GM12878 (cell line): ENCODE measurements around the gene WHRN. TPM values are rescaled to one million over a fixed set of nuclear protein-coding genes. Genes with fewer than 3 reads are reported as not detected.

Source experiments
- ASH2L ChIP-seq: fragments of 300-600, 200-600 bp; sonication (generic); IDR thresholded peaks from 2 replicates; pipeline ENCODE4 v1.6.1; 2017; ENCODE audit warnings: low read depth, mild to moderate bottlenecking, borderline replicate concordance
- BHLHE40 ChIP-seq, 2 experiments: fragments of 450-650 bp in 1 of 2; IDR thresholded peaks; 2 replicates each; pipeline ENCODE4 v1.6.1; 2011 to 2017; ENCODE audit warnings: low read depth in 2 of 2, borderline replicate concordance in 1 of 2, improper control_type of control experiment in 1 of 2, low read length in 1 of 2, mild to moderate bottlenecking in 1 of 2
- BMI1 ChIP-seq: fragments of 450-650 bp; IDR thresholded peaks from 2 replicates; pipeline ENCODE4 v1.6.1; 2016; ENCODE audit warnings: mild to moderate bottlenecking, moderate library complexity, borderline replicate concordance
- CBFB ChIP-seq: IDR thresholded peaks from 2 replicates; pipeline ENCODE4 v1.6.1; 2016; ENCODE audit warnings: antibody characterized with exemption, low read depth
- CHD1 ChIP-seq: IDR thresholded peaks from 2 replicates; pipeline ENCODE4 v1.6.1; 2012; ENCODE audit warnings: low read depth, low read length, improper control_type of control experiment
- EGR1 ChIP-seq, 2 experiments: IDR thresholded peaks; 1 replicate in 1 of 2; 2 replicates in 1 of 2; pipeline ENCODE4 v1.6.1; 2011 to 2012; ENCODE audit warnings: low read depth in 2 of 2, low read length in 2 of 2, borderline replicate concordance in 1 of 2, mild to moderate bottlenecking in 1 of 2, moderate library complexity in 1 of 2
- EZH2 ChIP-seq: IDR thresholded peaks from 2 replicates; pipeline ENCODE4 v1.6.1; 2012; ENCODE audit warnings: low read depth, mild to moderate bottlenecking, control low read depth, inconsistent platforms, low read length, borderline replicate concordance; ENCODE audit not compliant: control insufficient read depth
- FOS ChIP-seq: IDR thresholded peaks from 3 replicates; pipeline ENCODE4 v1.6.1; 2011; ENCODE audit warnings: borderline replicate concordance; ENCODE audit not compliant: insufficient read length; ENCODE audit errors: extremely low read depth
- FOXM1 ChIP-seq: IDR thresholded peaks from 2 replicates; pipeline ENCODE4 v1.6.1; 2012; ENCODE audit warnings: low read depth, mild to moderate bottlenecking, inconsistent platforms, low read length, moderate library complexity
- GATAD2B ChIP-seq: fragments of 450-650 bp; conservative IDR thresholded peaks from 2 replicates; pipeline ENCODE4 v1.6.1; 2017; ENCODE audit warnings: low read depth, mild to moderate bottlenecking, moderate library complexity
- HDAC6 ChIP-seq: fragments of 200-600 bp; sonication (generic); IDR thresholded peaks from one replicate; pipeline ENCODE4 v1.8.0; 2017; ENCODE audit warnings: antibody characterized with exemption; ENCODE audit not compliant: unreplicated experiment
- IKZF1 ChIP-seq: fragments of 450-650 bp; conservative IDR thresholded peaks from 2 replicates; pipeline ENCODE4 v1.6.1; 2017; ENCODE audit warnings: antibody characterized with exemption, mild to moderate bottlenecking
- IRF4 ChIP-seq: IDR thresholded peaks from 2 replicates; pipeline ENCODE4 v1.6.1; 2011; ENCODE audit warnings: low read depth, low read length
- MTA2 ChIP-seq: fragments of 450-650 bp; IDR thresholded peaks from 2 replicates; pipeline ENCODE4 v1.6.1; 2016; ENCODE audit warnings: low read depth, mild to moderate bottlenecking, moderate library complexity
- NFIC ChIP-seq: IDR thresholded peaks from 2 replicates; pipeline ENCODE4 v1.6.1; 2012; ENCODE audit warnings: low read depth, mild to moderate bottlenecking, inconsistent platforms, low read length, moderate library complexity
- NFYA ChIP-seq: IDR thresholded peaks from 2 replicates; pipeline ENCODE4 v1.6.1; 2011; ENCODE audit warnings: low read depth, mild to moderate bottlenecking, low read length, improper control_type of control experiment, borderline replicate concordance
- NR2F1 ChIP-seq: fragments of 450-650 bp; conservative IDR thresholded peaks from 2 replicates; pipeline ENCODE4 v1.6.1; 2017; ENCODE audit warnings: mild to moderate bottlenecking
- RAD21 ChIP-seq: IDR thresholded peaks from 2 replicates; pipeline ENCODE4 v1.6.1; 2011; ENCODE audit warnings: mild to moderate bottlenecking, low read depth, low read length, moderate library complexity; ENCODE audit not compliant: insufficient read depth
- SMARCA5 ChIP-seq: fragments of 450-650 bp; IDR thresholded peaks from 2 replicates; pipeline ENCODE4 v1.6.1; 2017; ENCODE audit warnings: mild to moderate bottlenecking
- SPI1 ChIP-seq: IDR thresholded peaks from 2 replicates; pipeline ENCODE4 v1.6.1; 2011; ENCODE audit warnings: low read depth, mild to moderate bottlenecking, low read length, moderate library complexity, borderline replicate concordance; ENCODE audit not compliant: insufficient read depth
- SREBF2 ChIP-seq: IDR thresholded peaks from 2 replicates; pipeline ENCODE4 v1.6.1; 2012; ENCODE audit warnings: mild to moderate bottlenecking, low read length
- STAT3 ChIP-seq: IDR thresholded peaks from 2 replicates; pipeline ENCODE4 v1.6.1; 2011; ENCODE audit warnings: low read depth, low read length, improper control_type of control experiment
- SUPT20H ChIP-seq: IDR thresholded peaks from 2 replicates; pipeline ENCODE4 v1.6.1; 2011; ENCODE audit warnings: low read depth, mild to moderate bottlenecking, low read length, moderate library complexity, borderline replicate concordance; ENCODE audit not compliant: control insufficient read depth
- TARDBP ChIP-seq: IDR thresholded peaks from 2 replicates; pipeline ENCODE4 v1.6.1; 2016; ENCODE audit warnings: borderline replicate concordance
- TCF12 ChIP-seq: IDR thresholded peaks from 2 replicates; pipeline ENCODE4 v1.6.1; 2011; ENCODE audit warnings: low read depth, mild to moderate bottlenecking, low read length
- TCF7 ChIP-seq: IDR thresholded peaks from 2 replicates; pipeline ENCODE4 v1.6.1; 2014; ENCODE audit warnings: antibody characterized with exemption, borderline replicate concordance
- ZBED1 ChIP-seq: IDR thresholded peaks from 2 replicates; pipeline ENCODE4 v1.6.1; 2016; ENCODE audit warnings: borderline replicate concordance
- ZNF274 ChIP-seq: IDR thresholded peaks from one replicate; pipeline ENCODE4 v1.8.0; 2011; ENCODE audit not compliant: insufficient read length, insufficient read depth
- ZNF384 ChIP-seq: IDR thresholded peaks from 2 replicates; pipeline ENCODE4 v1.6.1; 2012; ENCODE audit warnings: low read depth, mild to moderate bottlenecking, low read length, improper control_type of control experiment, borderline replicate concordance
- ZSCAN29 ChIP-seq: fragments of 450-650 bp; IDR thresholded peaks from 2 replicates; pipeline ENCODE4 v1.6.1; 2017; ENCODE audit warnings: mild to moderate bottlenecking, moderate library complexity
- polyA plus RNA-seq, 11 experiments: library from polyadenylated mRNA; depleted of rRNA in 4 of 11; unstranded in 6 of 11; stranded (reverse) in 5 of 11; fragments of >200 nt; fragmentation: Nextera tagmentation in 4 of 11; fragmentation: Illumina TruSeq in 1 of 11; extraction: Ambion mirVana in 4 of 11; extraction: Trizol in 1 of 11; gene quantifications; 1 replicate in 1 of 11; 2 replicates in 10 of 11; pipeline versions ENCODE4 v1.2.1 to v1.2.3, GENCODE V29; 2011 to 2016; ENCODE audit warnings: inconsistent platforms in 2 of 11, missing spikeins in 2 of 11, low read depth in 1 of 11
- total RNA-seq, 4 experiments: library from RNA; depleted of rRNA in 3 of 4; stranded (reverse); fragments of >200 nt in 3 of 4; fragmentation: Illumina TruSeq in 1 of 4; extraction: Trizol in 1 of 4; gene quantifications; 2 replicates each; pipeline versions ENCODE4 v1.2.1 to v1.2.3, GENCODE V29; 2013 to 2021
- TF ChIP-seq, protein P1 (sequence below): fragments of 450-650 bp; IDR thresholded peaks from 2 replicates; pipeline ENCODE4 v1.6.1; 2018; ENCODE audit warnings: borderline replicate concordance, mild to moderate bottlenecking; ENCODE audit not compliant: partially characterized antibody

Gene WHRN
- total and polyA plus RNA-seq, 10 of the 15 experiments (the other 5 are each of a cell fraction or from before 2014, with no cell fraction given): 0.04 to 18.2 (median 0.68) TPM; not detected in 1

DNA sequence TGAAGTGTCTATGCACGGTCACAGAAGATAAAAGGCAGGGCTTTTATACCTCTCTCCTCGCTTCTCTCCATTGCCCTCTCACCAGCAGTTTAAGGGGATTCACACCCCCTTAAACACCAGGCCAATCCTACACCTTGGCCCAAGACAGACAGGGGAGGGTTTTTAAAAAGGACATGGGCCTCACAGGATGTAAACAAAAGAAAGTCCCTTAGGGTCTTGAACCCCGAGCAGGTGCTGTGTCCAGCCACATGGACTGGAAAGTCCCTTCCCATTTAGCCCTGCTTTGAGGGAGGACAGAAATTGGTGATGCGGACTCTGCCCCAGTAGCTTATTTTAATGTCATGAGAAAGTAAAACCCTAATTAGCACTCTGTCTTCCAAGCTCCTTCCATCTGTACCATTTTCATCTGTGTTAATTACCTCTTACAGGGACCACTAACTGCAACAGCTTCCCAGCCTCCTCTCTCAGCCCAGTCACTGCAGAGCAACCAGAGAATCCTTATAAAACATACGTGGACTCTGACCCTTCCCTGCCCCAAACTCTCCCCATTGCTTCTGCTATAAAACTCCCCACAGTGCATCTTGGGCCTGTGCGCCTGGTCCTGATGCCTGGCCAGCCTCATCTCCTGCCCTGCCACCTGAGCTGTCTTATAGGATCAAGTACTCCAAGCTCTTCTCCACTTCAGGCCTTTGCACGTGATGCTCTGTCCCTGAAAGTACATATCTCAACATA, 16.7 kb downstream of the WHRN start (continued):
- TF ChIP-seq NR2F1: peak; percentile 83
- peak; percentile 78; the same call in 1 of the 2 replicates for TF ChIP-seq GATAD2B
- TF ChIP-seq MTA2: peak; percentile 92
- no peak for TF ChIP-seq EZH2
- TF ChIP-seq EGR1 (IDR thresholded peaks at IDR 0.05; ENCODE audit: borderline replicate concordance in 1 of 2, low read depth in 2 of 2, low read length in 2 of 2): no peak
- no peak for TF ChIP-seq NFYA
- no peak for TF ChIP-seq ZNF274
- TF ChIP-seq ZSCAN29: no peak
- TF ChIP-seq ZBED1: no peak
- no peak for TF ChIP-seq TCF7
- no peak for TF ChIP-seq SUPT20H
- no peak for TF ChIP-seq HDAC6
- peak in 1 of 2 experiments; percentile 54; a peak in 2 of 4 replicates for TF ChIP-seq BHLHE40 (IDR thresholded peaks at IDR 0.05; ENCODE audit: borderline replicate concordance in 1 of 2, low read depth in 2 of 2, low read length in 1 of 2)
- TF ChIP-seq IRF4: no peak
- TF ChIP-seq SPI1: no peak
- TF ChIP-seq ZNF384: no peak
- 0 out of 2 replicates have a peak, but pooled peaks have one; percentile 42 for TF ChIP-seq SMARCA5
- TF ChIP-seq, protein P1, sequence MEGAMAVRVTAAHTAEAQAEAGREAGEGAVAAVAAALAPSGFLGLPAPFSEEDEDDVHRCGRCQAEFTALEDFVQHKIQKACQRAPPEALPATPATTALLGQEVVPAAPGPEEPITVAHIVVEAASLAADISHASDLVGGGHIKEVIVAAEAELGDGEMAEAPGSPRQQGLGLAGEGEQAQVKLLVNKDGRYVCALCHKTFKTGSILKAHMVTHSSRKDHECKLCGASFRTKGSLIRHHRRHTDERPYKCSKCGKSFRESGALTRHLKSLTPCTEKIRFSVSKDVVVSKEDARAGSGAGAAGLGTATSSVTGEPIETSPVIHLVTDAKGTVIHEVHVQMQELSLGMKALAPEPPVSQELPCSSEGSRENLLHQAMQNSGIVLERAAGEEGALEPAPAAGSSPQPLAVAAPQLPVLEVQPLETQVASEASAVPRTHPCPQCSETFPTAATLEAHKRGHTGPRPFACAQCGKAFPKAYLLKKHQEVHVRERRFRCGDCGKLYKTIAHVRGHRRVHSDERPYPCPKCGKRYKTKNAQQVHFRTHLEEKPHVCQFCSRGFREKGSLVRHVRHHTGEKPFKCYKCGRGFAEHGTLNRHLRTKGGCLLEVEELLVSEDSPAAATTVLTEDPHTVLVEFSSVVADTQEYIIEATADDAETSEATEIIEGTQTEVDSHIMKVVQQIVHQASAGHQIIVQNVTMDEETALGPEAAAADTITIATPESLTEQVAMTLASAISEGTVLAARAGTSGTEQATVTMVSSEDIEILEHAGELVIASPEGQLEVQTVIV: no peak
- TF ChIP-seq STAT3: no peak
- TF ChIP-seq IKZF1: peak; percentile 76
- no peak for TF ChIP-seq FOXM1
- no peak for TF ChIP-seq CBFB
- TF ChIP-seq SREBF2: no peak
- TF ChIP-seq NFIC: no peak
- TF ChIP-seq CHD1: no peak
- TF ChIP-seq FOS: no peak
- no peak for TF ChIP-seq ASH2L
- TF ChIP-seq TCF12: no peak
- no peak for TF ChIP-seq TARDBP
- TF ChIP-seq BMI1: no peak
- TF ChIP-seq RAD21: no peak
